ENCODE data around the gene DDR1.

Gene DDR1

DNA sequence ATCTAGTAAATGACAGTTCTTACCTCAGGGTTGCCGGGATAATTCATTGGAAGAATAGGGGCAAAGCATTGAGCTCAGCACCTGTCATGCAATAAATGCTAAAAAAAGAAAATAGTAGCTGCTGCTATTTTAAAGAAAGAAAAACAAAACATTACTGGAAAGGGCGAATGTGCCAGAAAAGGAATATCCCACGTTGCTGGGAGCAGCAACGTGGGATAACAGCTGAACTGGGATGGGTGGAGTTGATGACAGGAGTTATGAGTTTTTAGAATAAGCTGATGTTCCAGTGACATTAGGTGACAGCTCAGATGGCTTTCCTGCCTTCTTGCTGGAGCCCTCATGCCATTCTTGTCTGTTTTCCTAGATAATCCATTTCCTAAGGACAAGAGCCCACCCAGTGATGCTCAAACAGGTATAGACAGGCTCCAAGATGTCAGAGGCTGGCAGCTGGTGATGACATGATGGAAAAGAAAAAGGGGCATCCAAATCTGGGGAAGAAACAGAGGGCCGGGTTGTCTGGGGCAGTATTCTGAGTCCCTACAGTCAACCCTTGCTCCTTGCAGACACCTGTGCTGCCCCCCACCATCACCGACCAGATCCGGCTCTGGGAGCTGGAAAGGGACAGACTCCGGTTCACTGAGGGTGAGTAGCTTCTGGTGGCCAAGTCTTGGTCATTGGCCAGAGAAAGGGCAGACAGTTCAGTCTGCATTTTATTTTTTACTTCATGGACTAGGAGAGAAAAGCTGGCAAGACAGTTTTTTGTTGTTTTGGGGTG, 28.6 kb downstream of the DDR1 start:
- no peak for DNase-seq (ENCODE audit: low read depth)
- H3K4me3 ChIP-seq (ENCODE audit: low read length) = no peak overlapping the region
- TF ChIP-seq, protein P1, sequence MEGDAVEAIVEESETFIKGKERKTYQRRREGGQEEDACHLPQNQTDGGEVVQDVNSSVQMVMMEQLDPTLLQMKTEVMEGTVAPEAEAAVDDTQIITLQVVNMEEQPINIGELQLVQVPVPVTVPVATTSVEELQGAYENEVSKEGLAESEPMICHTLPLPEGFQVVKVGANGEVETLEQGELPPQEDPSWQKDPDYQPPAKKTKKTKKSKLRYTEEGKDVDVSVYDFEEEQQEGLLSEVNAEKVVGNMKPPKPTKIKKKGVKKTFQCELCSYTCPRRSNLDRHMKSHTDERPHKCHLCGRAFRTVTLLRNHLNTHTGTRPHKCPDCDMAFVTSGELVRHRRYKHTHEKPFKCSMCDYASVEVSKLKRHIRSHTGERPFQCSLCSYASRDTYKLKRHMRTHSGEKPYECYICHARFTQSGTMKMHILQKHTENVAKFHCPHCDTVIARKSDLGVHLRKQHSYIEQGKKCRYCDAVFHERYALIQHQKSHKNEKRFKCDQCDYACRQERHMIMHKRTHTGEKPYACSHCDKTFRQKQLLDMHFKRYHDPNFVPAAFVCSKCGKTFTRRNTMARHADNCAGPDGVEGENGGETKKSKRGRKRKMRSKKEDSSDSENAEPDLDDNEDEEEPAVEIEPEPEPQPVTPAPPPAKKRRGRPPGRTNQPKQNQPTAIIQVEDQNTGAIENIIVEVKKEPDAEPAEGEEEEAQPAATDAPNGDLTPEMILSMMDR (conservative IDR thresholded peaks at IDR 0.05; ENCODE audit: low read length) = no peak

DNA sequence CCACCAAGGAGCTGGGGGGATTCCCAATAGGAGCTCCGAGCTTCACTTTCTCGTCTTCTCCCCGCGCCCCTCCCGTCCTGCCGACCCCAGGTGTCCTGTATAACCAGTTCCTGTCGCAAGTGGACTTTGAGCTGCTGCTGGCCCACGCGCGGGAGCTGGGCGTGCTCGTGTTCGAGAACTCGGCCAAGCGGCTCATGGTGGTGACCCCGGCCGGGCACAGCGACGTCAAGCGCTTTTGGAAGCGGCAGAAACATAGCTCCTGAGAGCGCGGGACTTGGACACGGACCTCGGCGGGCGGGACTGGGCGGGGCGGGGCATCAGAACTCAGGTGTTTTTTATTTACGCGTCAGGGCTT, 29.4 kb downstream of the DDR1 start:
- DNase-seq (ENCODE audit: low read depth) = no peak
- H3K4me3 ChIP-seq (ENCODE audit: low read length) = peak overlapping the region; percentile 48
- TF ChIP-seq, protein P1 (conservative IDR thresholded peaks at IDR 0.05; ENCODE audit: low read length) = no peak

DNA sequence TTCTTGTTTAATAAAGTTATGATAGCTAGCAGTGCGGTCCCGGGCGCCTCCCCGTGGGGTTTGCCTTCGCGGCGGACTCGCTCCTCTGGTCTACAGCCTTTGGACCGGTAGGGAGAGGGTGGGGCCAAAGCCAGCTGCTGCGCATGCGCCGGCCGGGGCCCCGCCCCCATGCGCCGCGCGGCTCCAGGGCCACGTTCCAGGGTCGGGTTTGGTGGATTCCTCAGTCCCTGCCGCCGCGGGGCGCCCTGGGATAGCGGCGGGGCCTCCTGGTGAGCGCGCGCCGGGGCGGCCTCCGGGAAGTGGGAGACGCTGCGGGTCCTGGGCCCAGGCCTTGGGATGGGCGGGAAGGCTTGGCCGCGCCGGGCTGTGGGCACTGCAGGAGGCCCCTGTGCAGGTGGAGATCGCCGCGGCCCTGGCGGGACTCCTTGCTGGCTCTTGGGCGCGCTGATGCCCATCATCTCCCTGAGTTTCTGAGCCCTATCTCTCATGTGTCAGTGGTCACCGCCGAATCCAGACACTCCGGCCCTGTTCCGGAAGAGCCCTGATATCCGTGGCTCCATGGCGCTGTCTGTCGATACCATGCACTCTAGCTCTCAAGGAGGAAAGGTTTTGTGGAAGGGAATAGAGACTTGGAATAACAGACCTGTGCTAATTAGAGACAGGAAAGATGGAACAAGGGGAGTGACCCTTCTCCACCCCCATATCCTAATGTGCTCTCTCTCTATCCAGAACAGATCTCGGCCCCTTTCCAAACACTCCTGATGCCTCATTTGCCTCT, 29.9 kb downstream of the DDR1 start, which contains the start of gene VARS2:
VARS2 (plus strand) TSS at position 163 of the 778 bp plus-strand sequence; CDS start at position 762, 599 bp downstream.
- TF ChIP-seq, protein P1 (conservative IDR thresholded peaks at IDR 0.05; ENCODE audit: low read length) = peak; percentile 30; the same call in 1 of the 2 replicates
- DNase-seq (ENCODE audit: low read depth) = peak; percentile 88
- peak within 1 kb of the TSS; percentile 67 for H3K4me3 ChIP-seq (ENCODE audit: low read length)

DNA sequence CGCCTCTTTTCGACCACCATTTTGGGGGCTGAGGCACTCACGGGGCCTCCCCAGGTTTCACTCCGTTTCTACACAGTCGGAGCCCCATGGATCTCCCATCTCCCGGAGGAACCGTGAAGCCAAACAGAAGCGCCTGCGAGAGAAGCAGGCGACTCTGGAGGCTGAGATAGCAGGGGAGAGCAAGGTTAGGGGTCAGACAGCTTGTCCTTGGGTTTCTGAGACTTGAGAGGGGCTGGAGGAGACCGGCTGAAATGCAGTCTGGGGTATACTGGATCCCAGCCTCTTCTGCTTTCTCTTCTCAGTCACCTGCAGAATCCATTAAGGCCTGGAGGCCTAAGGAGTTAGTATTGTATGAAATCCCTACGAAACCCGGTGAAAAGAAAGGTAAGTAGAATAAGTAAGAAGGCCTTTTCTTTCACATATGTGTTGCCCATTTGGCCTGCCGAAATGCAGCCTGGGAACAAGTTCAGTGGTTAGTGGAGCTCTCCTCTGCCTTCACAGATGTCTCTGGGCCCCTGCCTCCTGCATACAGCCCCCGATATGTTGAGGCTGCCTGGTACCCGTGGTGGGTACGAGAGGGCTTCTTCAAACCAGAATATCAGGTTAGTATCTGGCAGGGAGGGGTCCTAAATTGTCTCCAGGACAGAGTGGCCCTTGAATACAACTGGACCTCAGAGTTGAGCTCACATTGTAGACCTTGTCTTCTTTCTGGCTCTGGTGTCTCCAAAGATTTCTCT, 30.7 kb downstream of the DDR1 start:
- TF ChIP-seq, protein P1 (conservative IDR thresholded peaks at IDR 0.05; ENCODE audit: low read length) = no peak
- H3K4me3 ChIP-seq (ENCODE audit: low read length) = peak overlapping the region; percentile 67
- DNase-seq (ENCODE audit: low read depth) = no peak

DNA sequence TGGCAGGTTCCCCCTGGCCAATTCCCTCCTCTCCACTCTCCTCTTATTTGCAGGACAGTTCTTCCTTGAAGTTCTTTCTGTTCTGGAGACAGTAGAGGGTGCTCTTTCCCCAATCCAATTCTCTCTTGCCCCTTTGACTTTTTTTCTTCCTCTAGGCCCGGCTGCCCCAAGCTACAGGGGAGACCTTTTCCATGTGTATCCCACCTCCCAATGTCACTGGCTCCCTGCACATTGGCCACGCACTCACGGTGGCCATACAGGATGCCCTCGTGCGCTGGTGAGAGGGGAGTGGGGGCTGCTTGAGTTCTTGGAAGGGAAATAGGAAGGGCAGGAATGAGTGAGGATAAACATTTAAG, 31.2 kb downstream of the DDR1 start:
- TF ChIP-seq, protein P1 (conservative IDR thresholded peaks at IDR 0.05; ENCODE audit: low read length) = peak; percentile 84
- peak overlapping the region; percentile 67; the same call in 1 of the 2 replicates for H3K4me3 ChIP-seq (ENCODE audit: low read length)
- DNase-seq (ENCODE audit: low read depth) = peak; percentile 72

DNA sequence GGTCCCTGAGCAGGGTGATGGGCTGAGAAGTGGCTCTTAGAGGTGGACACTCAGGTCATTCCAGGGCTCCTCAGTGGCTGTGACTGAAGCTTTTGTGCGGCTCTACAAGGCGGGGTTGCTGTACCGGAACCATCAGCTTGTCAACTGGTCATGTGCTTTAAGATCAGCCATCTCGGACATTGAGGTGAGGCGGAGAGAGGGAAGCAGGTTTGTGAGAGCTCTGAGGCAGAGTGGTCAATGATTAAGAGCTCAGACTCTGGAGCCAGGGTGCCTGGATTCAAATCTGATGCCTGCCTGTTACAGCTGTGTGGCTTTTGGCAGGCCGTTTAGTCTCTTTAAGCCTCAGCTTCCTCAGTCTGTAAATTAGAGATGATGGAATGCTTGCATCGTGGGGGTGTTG, 32.7 kb downstream of the DDR1 start:
- TF ChIP-seq, protein P1 (conservative IDR thresholded peaks at IDR 0.05; ENCODE audit: low read length) = no peak
- H3K4me3 ChIP-seq (ENCODE audit: low read length) = no peak overlapping the region
- DNase-seq (ENCODE audit: low read depth) = no peak
